Fibroblast of the aortic adventitia (primary cell): ENCODE measurements around the gene RABGAP1L. TPM values are rescaled to one million over a fixed set of nuclear protein-coding genes. Genes with fewer than 3 reads are reported as not detected.

ENCODE experiments used
- DNase-seq: peaks from one replicate; pipeline ENCODE4 v3.0.0-alpha.2; 2010; ENCODE audit warnings: low read depth
- H3K4me3 ChIP-seq: 2 replicates; pipeline ENCODE4 v1.5.1; 2011; ENCODE audit warnings: low read depth, mild to moderate bottlenecking, control low read depth, low read length, moderate library complexity
- CTCF ChIP-seq: IDR thresholded peaks from 2 replicates; pipeline ENCODE4 v1.5.1; 2011; ENCODE audit warnings: mild to moderate bottlenecking, low read length, control low read depth, inconsistent platforms; ENCODE audit not compliant: insufficient read depth
- total RNA-seq: library from RNA; depleted of rRNA; stranded (reverse); fragments of >200 nt; gene quantifications from 2 replicates; pipeline ENCODE4 v1.2.3, GENCODE V29; 2012; ENCODE audit warnings: low replicate concordance

RABGAP1L gene
- total RNA-seq, 1 donor = 39.9 TPM

GRCh38 chr1:174748586-174748985 is 589.3 kb downstream of the RABGAP1L start:
- no peak for DNase-seq
- no peak overlapping the region for H3K4me3 ChIP-seq
- no peak for TF ChIP-seq CTCF

GRCh38 chr1:174753131-174753530 is 593.8 kb downstream of the RABGAP1L start:
- H3K4me3 ChIP-seq = no peak overlapping the region
- TF ChIP-seq CTCF = no peak
- no peak for DNase-seq

- H3K4me3 ChIP-seq = no peak overlapping the region
- no peak for TF ChIP-seq CTCF
- DNase-seq = no peak
Observed at GRCh38 chr1:174761335-174761734, 602.0 kb downstream of the RABGAP1L start.

- no peak for DNase-seq
- no peak overlapping the region for H3K4me3 ChIP-seq
- TF ChIP-seq CTCF = no peak
Observed at GRCh38 chr1:174761901-174762585, 602.7 kb downstream of the RABGAP1L start.

- no peak for TF ChIP-seq CTCF
- no peak overlapping the region for H3K4me3 ChIP-seq
- no peak for DNase-seq
Observed at GRCh38 chr1:174764191-174764590, 604.9 kb downstream of the RABGAP1L start.

GRCh38 chr1:174766727-174767126 is 607.4 kb downstream of the RABGAP1L start:
- no peak for DNase-seq
- H3K4me3 ChIP-seq = no peak overlapping the region
- no peak for TF ChIP-seq CTCF

- no peak overlapping the region for H3K4me3 ChIP-seq
- DNase-seq = no peak
- TF ChIP-seq CTCF = no peak
Observed at GRCh38 chr1:174768516-174768915, 609.2 kb downstream of the RABGAP1L start.
